Epithelial cell of alveolus of lung (primary cell): ENCODE measurements around the gene MBNL1. TPM values are rescaled to one million over a fixed set of nuclear protein-coding genes. Genes with fewer than 3 reads are reported as not detected.

Source experiments
- total RNA-seq: library from RNA; depleted of rRNA; stranded (reverse); fragments of >200 nt; gene quantifications from 2 replicates; pipeline ENCODE4 v1.2.1, GENCODE V29; 2015

The MBNL1 gene, protein sequence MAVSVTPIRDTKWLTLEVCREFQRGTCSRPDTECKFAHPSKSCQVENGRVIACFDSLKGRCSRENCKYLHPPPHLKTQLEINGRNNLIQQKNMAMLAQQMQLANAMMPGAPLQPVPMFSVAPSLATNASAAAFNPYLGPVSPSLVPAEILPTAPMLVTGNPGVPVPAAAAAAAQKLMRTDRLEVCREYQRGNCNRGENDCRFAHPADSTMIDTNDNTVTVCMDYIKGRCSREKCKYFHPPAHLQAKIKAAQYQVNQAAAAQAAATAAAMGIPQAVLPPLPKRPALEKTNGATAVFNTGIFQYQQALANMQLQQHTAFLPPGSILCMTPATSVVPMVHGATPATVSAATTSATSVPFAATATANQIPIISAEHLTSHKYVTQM
- total RNA-seq: 94.0 and 132 TPM in 2 replicates

DNA sequence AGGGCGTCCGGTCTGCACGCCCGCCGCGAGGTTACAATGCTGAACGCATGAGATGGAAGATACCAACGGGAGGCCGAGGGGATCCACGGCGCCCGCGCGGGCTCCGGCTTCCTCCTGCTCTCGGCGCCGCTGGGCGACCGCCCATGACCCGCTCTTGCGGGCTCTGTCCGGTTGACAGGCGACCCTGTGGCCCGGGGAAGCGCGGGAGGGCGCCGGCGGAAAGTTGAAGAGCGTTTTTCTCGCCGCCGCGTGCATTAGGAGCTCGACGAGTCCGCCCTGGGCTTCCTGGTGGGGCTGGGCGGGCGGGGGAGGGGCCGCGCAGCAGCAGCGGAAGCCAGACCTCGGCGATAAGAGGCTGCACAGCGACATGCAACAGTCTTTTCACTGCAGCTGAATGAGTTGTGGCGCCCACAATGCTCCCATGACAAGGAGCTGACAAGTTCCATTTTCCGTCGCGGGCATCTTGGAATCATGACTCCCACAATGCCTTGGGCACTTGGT, at the start of gene MBNL1:
MBNL1 (plus strand) TSS at position 375 of the 501 bp plus-strand sequence. CDS start 31,265 bp downstream, outside the sequence.

